ENCODE data around the gene RPN1. TPM values are rescaled to one million over a fixed set of nuclear protein-coding genes. Genes with fewer than 3 reads are reported as not detected.
A peak's percentile ranks its signal among the peaks of the same experiment; 100 is the strongest.

RPN1 gene
- total and polyA plus RNA-seq, 3 donors from 2014 or later = 200 to 266 (median 259) TPM

DNA sequence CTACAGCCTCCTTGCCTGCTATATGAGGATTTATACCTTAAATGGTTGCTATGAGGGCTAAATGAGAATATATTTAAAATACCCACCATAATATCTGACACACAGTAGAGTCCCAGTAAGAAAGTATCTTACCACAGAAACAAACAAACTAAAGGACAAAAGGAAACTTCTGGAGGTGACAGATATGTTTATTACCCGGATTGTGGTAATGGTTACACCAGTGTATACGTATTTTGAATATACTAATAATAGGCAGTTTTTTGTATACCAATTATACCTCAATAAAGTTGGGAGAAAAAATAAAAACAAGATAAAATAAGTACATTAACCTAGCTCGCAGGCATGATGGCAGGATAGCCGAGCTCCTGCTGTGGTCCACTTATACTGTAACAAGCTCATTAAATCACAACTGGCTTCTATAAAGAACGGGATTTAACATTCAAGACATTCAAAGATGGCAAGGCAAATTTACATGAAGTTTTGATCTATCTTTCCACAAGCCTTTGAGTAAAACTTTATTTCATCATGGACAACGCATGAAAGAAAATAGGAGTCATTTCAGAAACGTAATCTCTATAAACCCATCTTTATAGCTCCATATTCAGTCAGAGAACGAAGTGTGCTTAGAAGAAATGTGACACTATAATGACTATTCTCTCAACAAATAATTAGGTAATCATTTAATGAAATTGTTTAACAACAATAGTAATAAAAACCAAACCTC is 1.5 kb downstream of the RPN1 start:
- H3K4me3 ChIP-seq = peak overlapping the region; percentile 100
- H3K4me1 ChIP-seq = peaks cover 9% of the 10 kb centered on the region
- peak overlapping the region in 1 of 2 donors; percentile 99 for H3K27ac ChIP-seq
- H3K9me3 ChIP-seq = no peaks in the 10 kb centered on the region
- no peak for DNase-seq
- TF ChIP-seq POLR2A (IDR thresholded peaks at IDR 0.05) = no peak
- TF ChIP-seq, protein P1, sequence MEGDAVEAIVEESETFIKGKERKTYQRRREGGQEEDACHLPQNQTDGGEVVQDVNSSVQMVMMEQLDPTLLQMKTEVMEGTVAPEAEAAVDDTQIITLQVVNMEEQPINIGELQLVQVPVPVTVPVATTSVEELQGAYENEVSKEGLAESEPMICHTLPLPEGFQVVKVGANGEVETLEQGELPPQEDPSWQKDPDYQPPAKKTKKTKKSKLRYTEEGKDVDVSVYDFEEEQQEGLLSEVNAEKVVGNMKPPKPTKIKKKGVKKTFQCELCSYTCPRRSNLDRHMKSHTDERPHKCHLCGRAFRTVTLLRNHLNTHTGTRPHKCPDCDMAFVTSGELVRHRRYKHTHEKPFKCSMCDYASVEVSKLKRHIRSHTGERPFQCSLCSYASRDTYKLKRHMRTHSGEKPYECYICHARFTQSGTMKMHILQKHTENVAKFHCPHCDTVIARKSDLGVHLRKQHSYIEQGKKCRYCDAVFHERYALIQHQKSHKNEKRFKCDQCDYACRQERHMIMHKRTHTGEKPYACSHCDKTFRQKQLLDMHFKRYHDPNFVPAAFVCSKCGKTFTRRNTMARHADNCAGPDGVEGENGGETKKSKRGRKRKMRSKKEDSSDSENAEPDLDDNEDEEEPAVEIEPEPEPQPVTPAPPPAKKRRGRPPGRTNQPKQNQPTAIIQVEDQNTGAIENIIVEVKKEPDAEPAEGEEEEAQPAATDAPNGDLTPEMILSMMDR (IDR thresholded peaks at IDR 0.05) = no peak
- intact Hi-C loops (cut with DNase I; ENCODE audit: low total_unique reads) = no loop called here
- 19 to 23% methylated on average over 8 of the region's 8 CpGs for WGBS, 2 donors
- no peaks in the 10 kb centered on the region for H3K36me3 ChIP-seq (ENCODE audit: low read depth, missing control alignments)
- H3K27me3 ChIP-seq = no peaks in the 10 kb centered on the region

DNA sequence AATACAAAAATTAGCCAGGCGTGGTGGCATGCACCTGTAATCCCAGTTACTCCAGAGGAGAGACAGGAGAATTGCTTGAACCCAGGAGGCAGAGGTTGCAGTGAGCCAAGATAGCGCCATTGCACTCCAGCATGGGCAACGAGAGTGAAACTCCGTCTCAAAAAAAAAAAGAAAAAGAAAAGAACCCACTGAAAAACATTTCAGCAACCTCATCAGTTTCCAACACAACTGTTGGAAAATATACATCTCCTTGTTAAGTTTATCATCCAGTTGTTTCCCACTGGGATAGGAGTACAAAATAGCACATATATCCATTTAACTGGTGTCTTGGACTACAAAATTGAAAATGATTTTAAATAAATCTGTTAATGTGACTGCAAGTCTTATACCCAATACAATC is 2.2 kb downstream of the RPN1 start:
- TF ChIP-seq, protein P1 (IDR thresholded peaks at IDR 0.05) = no peak
- no peak for TF ChIP-seq POLR2A (IDR thresholded peaks at IDR 0.05)
- no peaks in the 10 kb centered on the region for H3K27me3 ChIP-seq
- H3K4me3 ChIP-seq = no peak overlapping the region
- no peaks in the 10 kb centered on the region for H3K9me3 ChIP-seq
- DNase-seq = no peak
- H3K27ac ChIP-seq = no peak overlapping the region
- no peaks in the 10 kb centered on the region for H3K36me3 ChIP-seq (ENCODE audit: low read depth, missing control alignments)
- 65 to 70% methylated on average over 4 of the region's 4 CpGs for WGBS, 2 donors
- H3K4me1 ChIP-seq = peaks cover 9% of the 10 kb centered on the region
- intact Hi-C loops (cut with DNase I; ENCODE audit: low total_unique reads) = no loop called here

DNA sequence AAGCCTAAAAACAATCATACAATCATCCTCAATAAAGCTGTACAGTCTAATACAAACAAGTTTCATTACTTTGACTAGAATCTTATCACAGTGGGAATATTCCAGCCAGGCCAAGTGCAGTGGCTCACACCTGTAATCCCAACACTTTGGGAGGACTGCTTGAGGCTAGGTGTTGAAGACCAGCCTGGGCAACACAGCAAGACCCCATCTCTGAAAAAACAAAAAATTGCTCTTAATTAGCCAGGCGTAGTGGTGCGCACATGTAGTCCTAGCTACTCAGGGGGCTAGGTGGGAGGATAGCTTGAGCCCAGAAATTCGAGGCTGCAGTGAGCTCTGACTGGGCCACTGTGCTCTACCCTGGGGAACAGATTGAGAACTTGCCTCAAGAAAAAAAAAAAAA is 3.3 kb downstream of the RPN1 start:
- 74 to 78% methylated on average over 3 of the region's 3 CpGs for WGBS, 2 donors
- no peak for DNase-seq
- H3K4me3 ChIP-seq = no peak overlapping the region
- intact Hi-C loops (cut with DNase I; ENCODE audit: low total_unique reads) = no loop called here
- H3K36me3 ChIP-seq (ENCODE audit: low read depth, missing control alignments) = no peaks in the 10 kb centered on the region
- peaks cover 9% of the 10 kb centered on the region for H3K4me1 ChIP-seq
- TF ChIP-seq, protein P1 (IDR thresholded peaks at IDR 0.05) = no peak
- no peak for TF ChIP-seq POLR2A (IDR thresholded peaks at IDR 0.05)
- H3K27me3 ChIP-seq = no peaks in the 10 kb centered on the region
- no peak overlapping the region for H3K27ac ChIP-seq
- no peaks in the 10 kb centered on the region for H3K9me3 ChIP-seq

DNA sequence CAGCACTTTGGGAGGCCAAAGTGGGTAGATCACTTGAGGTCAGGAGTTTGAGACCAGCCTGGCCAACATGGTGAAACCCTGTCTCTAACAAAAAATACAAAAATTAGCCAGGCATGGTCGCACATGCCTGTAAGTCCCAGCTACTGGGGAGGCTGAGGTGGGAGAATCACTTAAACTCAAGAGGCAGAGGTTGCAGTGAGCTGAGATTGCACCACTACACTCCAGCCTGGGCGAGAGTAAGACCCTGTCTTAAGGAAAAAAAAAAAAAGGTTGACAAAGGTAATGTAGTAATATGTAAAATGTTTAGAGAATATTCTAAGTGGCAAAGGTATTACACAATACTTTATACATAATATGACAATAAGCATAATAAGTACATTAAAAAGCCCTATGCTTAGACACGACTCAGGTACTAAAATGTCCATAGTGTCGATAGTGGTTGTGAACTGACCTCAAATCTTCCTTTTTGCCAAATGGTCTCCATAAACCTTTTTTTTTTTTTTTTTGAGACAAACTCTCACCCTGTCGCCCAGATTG is 16.5 kb downstream of the RPN1 start:
- DNase-seq = no peak
- Histone ChIP-seq H3K4me3 (no peak overlapping the region), H3K27me3 (no peaks in the 10 kb centered on the region), H3K27ac (no peak overlapping the region), H3K9me3 (no peaks in the 10 kb centered on the region), H3K36me3 (ENCODE audit: low read depth, missing control alignments) (no peaks in the 10 kb centered on the region), H3K4me1 (no peaks in the 10 kb centered on the region)
- WGBS, 2 donors = 88 to 93% methylated on average over 5 of the region's 5 CpGs
- TF ChIP-seq, protein P1 (IDR thresholded peaks at IDR 0.05) = no peak
- TF ChIP-seq POLR2A (IDR thresholded peaks at IDR 0.05) = no peak
- intact Hi-C loops (cut with DNase I; ENCODE audit: low total_unique reads) = no loop called here

DNA sequence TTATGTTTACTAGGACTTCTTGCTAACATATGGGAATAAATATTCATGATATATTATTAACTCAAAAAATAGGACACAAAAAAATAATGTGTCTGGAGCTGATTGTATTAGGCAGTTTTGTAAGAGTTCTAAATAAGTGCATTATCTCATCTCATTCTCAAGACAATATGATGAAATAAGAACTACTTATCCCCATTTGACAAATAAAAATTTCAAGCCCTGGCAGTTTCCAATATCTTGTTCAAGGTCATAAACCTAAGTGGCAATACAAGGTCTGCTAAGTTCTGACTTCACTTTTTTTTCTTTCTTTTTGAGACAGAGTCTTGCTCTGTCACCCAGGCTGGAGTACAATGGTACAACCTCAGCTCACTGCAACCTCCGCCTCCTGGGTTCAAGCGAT is 18.3 kb downstream of the RPN1 start:
- intact Hi-C loops (cut with DNase I; ENCODE audit: low total_unique reads) = no loop called here
- H3K27ac ChIP-seq = no peak overlapping the region
- H3K36me3 ChIP-seq (ENCODE audit: low read depth, missing control alignments) = no peaks in the 10 kb centered on the region
- 92 to 97% methylated on average over 2 of the region's 2 CpGs for WGBS, 2 donors
- H3K27me3 ChIP-seq = no peaks in the 10 kb centered on the region
- TF ChIP-seq POLR2A (IDR thresholded peaks at IDR 0.05) = no peak
- TF ChIP-seq, protein P1 (IDR thresholded peaks at IDR 0.05) = no peak
- H3K9me3 ChIP-seq = no peaks in the 10 kb centered on the region
- no peaks in the 10 kb centered on the region for H3K4me1 ChIP-seq
- no peak overlapping the region for H3K4me3 ChIP-seq
- no peak for DNase-seq

Data from testis (tissue), 3 donors.